Stimulated activated CD8-positive, alpha-beta memory T cell treated with anti-CD3 and anti-CD28 coated beads, Interleukin-2, amount 100 ng/mL, for 48 hours (primary cell): Measurements from ENCODE around the gene ROCK1.
"Not testable (repeated sequence)": the region's sequence is repeated elsewhere in the genome, so short reads cannot be mapped to it uniquely, and the experiment has no call there.

Experiments
- DNase-seq, 2 donors: peaks; one replicate each; pipeline ENCODE4 v3.0.0-alpha.2; 2020; ENCODE audit warnings: low read depth in 2 of 2

The ROCK1 gene

GRCh38 chr18:21053127-21053526 lies 58.5 kb downstream of the ROCK1 start:
- no peak for DNase-seq

GRCh38 chr18:21052385-21052784 lies 59.2 kb downstream of the ROCK1 start:
- no peak for DNase-seq

GRCh38 chr18:21051620-21052019 lies 60.0 kb downstream of the ROCK1 start:
- DNase-seq = no peak

- DNase-seq = no peak
Measured at GRCh38 chr18:21049306-21049705, 62.3 kb downstream of the ROCK1 start.

- no peak for DNase-seq
Measured at GRCh38 chr18:21047126-21047525, 64.5 kb downstream of the ROCK1 start.

GRCh38 chr18:21040466-21040865 lies 71.1 kb downstream of the ROCK1 start:
- DNase-seq = no peak

GRCh38 chr18:21038201-21038600 lies 73.4 kb downstream of the ROCK1 start:
- no peak for DNase-seq

- no peak for DNase-seq
Measured at GRCh38 chr18:21031845-21032244, 79.8 kb downstream of the ROCK1 start.

- not testable (repeated sequence) for DNase-seq
Measured at GRCh38 chr18:21018257-21018656, 93.4 kb downstream of the ROCK1 start.

GRCh38 chr18:21012308-21012707 lies 99.3 kb downstream of the ROCK1 start:
- DNase-seq = no peak

- no peak for DNase-seq
Measured at GRCh38 chr18:21004726-21005125, 106.9 kb downstream of the ROCK1 start.

- no peak for DNase-seq
Measured at GRCh38 chr18:21000667-21001066, 110.9 kb downstream of the ROCK1 start.

- no peak for DNase-seq
Measured at GRCh38 chr18:20997371-20997770, 114.2 kb downstream of the ROCK1 start.

GRCh38 chr18:20996418-20996817 lies 115.2 kb downstream of the ROCK1 start:
- DNase-seq = no peak

GRCh38 chr18:20988726-20989125 lies 122.9 kb downstream of the ROCK1 start:
- no peak for DNase-seq

GRCh38 chr18:20975077-20975476 lies 136.5 kb downstream of the ROCK1 start:
- DNase-seq = no peak

GRCh38 chr18:20971886-20972267 lies 139.7 kb downstream of the ROCK1 start:
- no peak for DNase-seq

- DNase-seq = no peak
Measured at GRCh38 chr18:20966795-20967194, 144.8 kb downstream of the ROCK1 start.

- DNase-seq = no peak
Measured at GRCh38 chr18:20963027-20963426, 148.6 kb downstream of the ROCK1 start.

GRCh38 chr18:20960735-20961134 lies 150.9 kb downstream of the ROCK1 start:
- DNase-seq = no peak

GRCh38 chr18:20950827-20951226 lies 160.8 kb downstream of the ROCK1 start:
- DNase-seq = not testable (repeated sequence)
